Astrocyte (in vitro differentiated cells and primary cell): ENCODE results near the gene ATG14. TPM values are rescaled to one million over a fixed set of nuclear protein-coding genes. Genes with fewer than 3 reads are reported as not detected.

ENCODE experiments used
- DNase-seq: peaks from one replicate; pipeline ENCODE4 v3.0.0-alpha.2; 2010; ENCODE audit warnings: low read depth
- FAIRE-seq: peaks from 2 replicates; lab custom pipeline; 2011; peaks lifted over from hg19 to GRCh38; lab: Jason Lieb, UNC
- H2AFZ ChIP-seq: 2 replicates; pipeline ENCODE4 v1.6.0; 2012; ENCODE audit warnings: low read depth, low read length, inconsistent platforms
- H3K27ac ChIP-seq: 2 replicates; pipeline ENCODE4 v1.5.1; 2011; ENCODE audit warnings: low read depth, low read length, inconsistent platforms
- H3K27me3 ChIP-seq: 2 replicates; pipeline ENCODE4 v1.6.0; 2011; ENCODE audit warnings: low read length, inconsistent platforms; ENCODE audit not compliant: insufficient read depth
- H3K36me3 ChIP-seq: 2 replicates; pipeline ENCODE4 v1.5.1; 2011; ENCODE audit warnings: low read length, inconsistent platforms; ENCODE audit not compliant: insufficient read depth
- H3K4me1 ChIP-seq: 2 replicates; pipeline ENCODE4 v1.5.1; 2011; ENCODE audit warnings: low read length, inconsistent platforms; ENCODE audit not compliant: insufficient read depth
- H3K4me2 ChIP-seq: 2 replicates; pipeline ENCODE4 v1.6.0; 2012; ENCODE audit warnings: low read length, inconsistent platforms
- H3K4me3 ChIP-seq: 2 replicates; pipeline ENCODE4 v1.5.1; 2011; ENCODE audit warnings: low read depth, mild to moderate bottlenecking, low read length, inconsistent platforms; ENCODE audit not compliant: insufficient read depth
- H3K79me2 ChIP-seq: 2 replicates; pipeline ENCODE4 v1.6.0; 2012; ENCODE audit warnings: mild to moderate bottlenecking, low read length, inconsistent platforms; ENCODE audit not compliant: insufficient read depth
- H3K9ac ChIP-seq: 2 replicates; pipeline ENCODE4 v1.6.0; 2012; ENCODE audit warnings: mild to moderate bottlenecking, low read length, inconsistent platforms
- H3K9me3 ChIP-seq: 2 replicates; pipeline ENCODE4 v1.5.1; 2012; ENCODE audit warnings: low read depth, mild to moderate bottlenecking, low read length, inconsistent platforms; ENCODE audit not compliant: insufficient read depth
- H4K20me1 ChIP-seq: 2 replicates; pipeline ENCODE4 v1.6.0; 2012; ENCODE audit warnings: low read length, inconsistent platforms; ENCODE audit not compliant: insufficient read depth
- H3K27ac Mint-ChIP-seq: one replicate; pipeline ENCODE4 v1.8.0; 2021; ENCODE audit warnings: mild to moderate bottlenecking, mixed read lengths; ENCODE audit not compliant: unreplicated experiment
- H3K27me3 Mint-ChIP-seq: one replicate; pipeline ENCODE4 v1.8.0; 2021; ENCODE audit warnings: low read depth, mixed read lengths; ENCODE audit not compliant: unreplicated experiment
- H3K36me3 Mint-ChIP-seq: one replicate; pipeline ENCODE4 v1.8.0; 2021; ENCODE audit warnings: low read depth, mixed read lengths; ENCODE audit not compliant: unreplicated experiment
- H3K4me1 Mint-ChIP-seq: one replicate; pipeline ENCODE4 v1.8.0; 2021; ENCODE audit warnings: low read depth, mixed read lengths; ENCODE audit not compliant: unreplicated experiment
- H3K4me3 Mint-ChIP-seq: one replicate; pipeline ENCODE4 v1.8.0; 2021; ENCODE audit warnings: mild to moderate bottlenecking, moderate library complexity, mixed read lengths; ENCODE audit not compliant: unreplicated experiment
- H3K9me3 Mint-ChIP-seq: one replicate; pipeline ENCODE4 v1.8.0; 2021; ENCODE audit warnings: mild to moderate bottlenecking, mixed read lengths; ENCODE audit not compliant: unreplicated experiment
- CTCF ChIP-seq: IDR thresholded peaks from 2 replicates; pipeline ENCODE4 v1.5.1; 2011; ENCODE audit warnings: low read depth, mild to moderate bottlenecking, inconsistent platforms, low read length, moderate library complexity; ENCODE audit not compliant: insufficient read depth
- EZH2 ChIP-seq: IDR thresholded peaks from 2 replicates; pipeline ENCODE4 v1.6.1; 2012; ENCODE audit warnings: mild to moderate bottlenecking, low read length, inconsistent platforms; ENCODE audit not compliant: insufficient read depth
- total RNA-seq: library from RNA; stranded (reverse); gene quantifications from 2 replicates; pipeline ENCODE4 v1.2.1, GENCODE V29; 2021

Gene ATG14
- total RNA-seq, 1 donor from 2014 or later = 11.5 TPM

GRCh38 chr14:55353686-55354467 lies 57.8 kb downstream of the ATG14 start:
- H2AFZ ChIP-seq = no peak overlapping the region
- no peak for DNase-seq
- no peak overlapping the region for H3K4me3 ChIP-seq
- TF ChIP-seq EZH2 = no peak
- peaks cover 3% of the 10 kb centered on the region for H3K79me2 ChIP-seq
- no peaks in the 10 kb centered on the region for H3K27me3 ChIP-seq
- no peaks in the 10 kb centered on the region for H3K4me1 Mint-ChIP-seq
- H3K4me1 ChIP-seq = no peaks in the 10 kb centered on the region
- H3K27ac ChIP-seq = no peak overlapping the region
- H3K4me3 Mint-ChIP-seq = no peak overlapping the region
- no peak overlapping the region for H3K27ac Mint-ChIP-seq
- no peaks in the 10 kb centered on the region for H3K27me3 Mint-ChIP-seq
- H3K36me3 ChIP-seq = peaks cover 16% of the 10 kb centered on the region
- no peaks in the 10 kb centered on the region for H3K9me3 ChIP-seq
- H4K20me1 ChIP-seq = peaks cover 40% of the 10 kb centered on the region
- no peaks in the 10 kb centered on the region for H3K9me3 Mint-ChIP-seq
- H3K4me2 ChIP-seq = no peak overlapping the region
- H3K36me3 Mint-ChIP-seq = peaks cover 14% of the 10 kb centered on the region
- H3K9ac ChIP-seq = no peak overlapping the region
- no peak for FAIRE-seq

- H3K4me1 ChIP-seq = no peaks in the 10 kb centered on the region
- FAIRE-seq (no peak), DNase-seq (no peak)
- H4K20me1 ChIP-seq = peaks cover 54% of the 10 kb centered on the region
- H3K4me3 ChIP-seq = no peak overlapping the region
- H3K4me1 Mint-ChIP-seq = no peaks in the 10 kb centered on the region
- no peaks in the 10 kb centered on the region for H3K27me3 Mint-ChIP-seq
- TF ChIP-seq EZH2 (no peak), CTCF (no peak)
- no peak overlapping the region for H3K27ac ChIP-seq
- H3K36me3 Mint-ChIP-seq = peaks cover 17% of the 10 kb centered on the region
- H3K9ac ChIP-seq = no peak overlapping the region
- no peaks in the 10 kb centered on the region for H3K9me3 ChIP-seq
- H3K36me3 ChIP-seq = peaks cover 16% of the 10 kb centered on the region
- H3K4me2 ChIP-seq = no peak overlapping the region
- H3K27ac Mint-ChIP-seq = no peak overlapping the region
- H3K79me2 ChIP-seq = peaks cover 12% of the 10 kb centered on the region
- no peak overlapping the region for H2AFZ ChIP-seq
- no peak overlapping the region for H3K4me3 Mint-ChIP-seq
- H3K9me3 Mint-ChIP-seq = no peaks in the 10 kb centered on the region
- no peaks in the 10 kb centered on the region for H3K27me3 ChIP-seq
These were observed 59.4 kb downstream of the ATG14 start for GRCh38 chr14:55352201-55352600.

- Histone ChIP-seq H3K27me3 (no peaks in the 10 kb centered on the region), H3K4me3 (no peak overlapping the region), H2AFZ (no peak overlapping the region), H3K9me3 (no peaks in the 10 kb centered on the region), H3K36me3 (peaks cover 16% of the 10 kb centered on the region), H3K27ac (no peak overlapping the region), H3K4me1 (no peaks in the 10 kb centered on the region), H3K9ac (no peak overlapping the region), H3K4me2 (no peak overlapping the region), H4K20me1 (peaks cover 60% of the 10 kb centered on the region), H3K79me2 (peaks cover 23% of the 10 kb centered on the region)
- no peaks in the 10 kb centered on the region for H3K4me1 Mint-ChIP-seq
- peaks cover 17% of the 10 kb centered on the region for H3K36me3 Mint-ChIP-seq
- TF ChIP-seq EZH2 = no peak
- no peak for TF ChIP-seq CTCF
- H3K4me3 Mint-ChIP-seq = no peak overlapping the region
- H3K9me3 Mint-ChIP-seq = no peaks in the 10 kb centered on the region
- FAIRE-seq = no peak
- no peak for DNase-seq
- H3K27ac Mint-ChIP-seq = no peak overlapping the region
- no peaks in the 10 kb centered on the region for H3K27me3 Mint-ChIP-seq
These were observed 60.5 kb downstream of the ATG14 start for GRCh38 chr14:55351111-55351510.
